C4-2B (cell line): ENCODE measurements around the gene SMIM27.
A peak's percentile ranks its signal among the peaks of the same experiment; 100 is the strongest.
"Not testable (repeated sequence)": the region's sequence is repeated elsewhere in the genome, so short reads cannot be mapped to it uniquely, and the experiment has no call there.

Experiments used
- H3K27ac ChIP-seq: fragments of 450-650 bp; 2 replicates; pipeline ENCODE4 v1.5.1; 2017
- CTCF ChIP-seq: fragments of 450-650 bp; conservative IDR thresholded peaks from 2 replicates; pipeline ENCODE4 v1.5.1; 2017; ENCODE audit warnings: mild to moderate bottlenecking
- ZFX ChIP-seq: fragments of 450-650 bp; IDR thresholded peaks from 2 replicates; pipeline ENCODE4 v1.6.1; 2017

Gene SMIM27

GRCh38 chr9:32545884-32546283 is 6.2 kb upstream of the SMIM27 start:
- H3K27ac ChIP-seq, result no peak overlapping the region
- TF ChIP-seq CTCF, result no peak
- TF ChIP-seq ZFX, result no peak

GRCh38 chr9:32548213-32548612 is 3.9 kb upstream of the SMIM27 start:
- H3K27ac ChIP-seq, result not testable (repeated sequence)

- H3K27ac ChIP-seq, result peak overlapping the region; percentile 83
- TF ChIP-seq ZFX, result no peak
- 0 out of 2 replicates have a peak, but pooled peaks have one; percentile 3 for TF ChIP-seq CTCF
Measured at GRCh38 chr9:32550150-32550561, 2.0 kb upstream of the SMIM27 start.

GRCh38 chr9:32550562-32551275 is 1.4 kb upstream of the SMIM27 start:
- no peak for TF ChIP-seq CTCF
- no peak for TF ChIP-seq ZFX
- H3K27ac ChIP-seq, result peak overlapping the region; percentile 83

- TF ChIP-seq CTCF, result no peak
- no peak for TF ChIP-seq ZFX
- peak overlapping the region; percentile 83 for H3K27ac ChIP-seq
Measured at GRCh38 chr9:32551276-32552051, 663 bp upstream of the SMIM27 start.

- H3K27ac ChIP-seq, result no peak overlapping the region
- TF ChIP-seq CTCF (no peak), ZFX (no peak)
Measured at GRCh38 chr9:32554107-32554506, 2.0 kb downstream of the SMIM27 start.

GRCh38 chr9:32554591-32554990 is 2.5 kb downstream of the SMIM27 start:
- TF ChIP-seq ZFX (no peak), CTCF (no peak)
- H3K27ac ChIP-seq, result no peak overlapping the region
